Measurements from ENCODE around the gene XRCC6. TPM values are rescaled to one million over a fixed set of nuclear protein-coding genes. Genes with fewer than 3 reads are reported as not detected.

Gene XRCC6
- total and polyA plus RNA-seq, 2 of the 4 experiments (the other 2 are of a cell fraction): 202 to 401 TPM

- peak overlapping the region; percentile 62 for H3K27ac ChIP-seq (ENCODE audit: insufficient read depth, low read length)
- H3K9me3 ChIP-seq (ENCODE audit: control insufficient read depth, insufficient read depth, low read length): no peaks in the 10 kb centered on the region
- H3K27me3 ChIP-seq (ENCODE audit: control insufficient read depth, insufficient read depth, low read length): no peaks in the 10 kb centered on the region
- 0 out of 2 replicates have a peak overlapping the region, but pooled peaks have one; percentile 16 for H3K14ac ChIP-seq (replicated peaks; ENCODE audit: low read depth, low read length)
- no peak overlapping the region for H2BK15ac ChIP-seq (ENCODE audit: low read depth, low read length)
- H4K91ac ChIP-seq (ENCODE audit: insufficient read depth, low read depth, low read length): no peak overlapping the region
- H3K79me1 ChIP-seq (ENCODE audit: low read depth in 1 of 2, low read length in 2 of 2): peaks cover 0 to 31% of the 10 kb centered on the region in 2 experiments; a peak in 2 of 4 replicates
- no peak overlapping the region for H4K5ac ChIP-seq (ENCODE audit: low read depth, low read length)
- ChIA-PET CTCF (interaction anchor here (1.6 kb wide), 1 partner anchor 9 kb away, joined by 5 read pairs; the partner anchor contains the start of gene PMM1), POLR2A (ENCODE audit: unreplicated experiment) (interaction anchor here (0.5 kb wide), 1 partner anchor 480 kb away, joined by 3 read pairs; no protein-coding TSS in a partner anchor)
- H4K8ac ChIP-seq (ENCODE audit: low read depth in 2 of 2, low read length in 2 of 2): peak overlapping the region in 1 of 2 experiments; percentile 58; a peak in 1 of 4 replicates
- intact Hi-C loops (cut with micrococcal nuclease) (no loop called here), in situ Hi-C loops (cut with MboI; ENCODE audit: low sequenced_read_pairs) (no loop called here), dilution Hi-C loops (cut with HindIII; ENCODE audit: low sequenced_read_pairs, unreplicated experiment) (no loop called here)
- no peak overlapping the region for H3K56ac ChIP-seq (ENCODE audit: extremely low read depth, insufficient read depth, low read length)
- peak overlapping the region; percentile 71 for H2AFZ ChIP-seq (replicated peaks; ENCODE audit: low read length, poor library complexity)
- peaks cover 11% of the 10 kb centered on the region for H4K20me1 ChIP-seq (ENCODE audit: insufficient read depth, low read length)
- WGBS, 2 experiments (ENCODE audit: extremely low coverage in 2 of 2, insufficient read length in 1 of 2): no CpG with 5 or more reads among the region's 5 CpGs
- H3K4me2 ChIP-seq (ENCODE audit: low read depth, low read length): no peak overlapping the region
- H2BK20ac ChIP-seq (ENCODE audit: low read depth, low read length): no peak overlapping the region
- H2AK5ac ChIP-seq (ENCODE audit: low read depth, low read length): peak overlapping the region; percentile 52
- peaks cover 14% of the 10 kb centered on the region for H3K4me1 ChIP-seq (ENCODE audit: control insufficient read depth, insufficient read depth, low read length)
- H2AK9ac ChIP-seq (replicated peaks; ENCODE audit: low read depth, low read length, poor library complexity): peak overlapping the region; percentile 18
- H2BK5ac ChIP-seq (ENCODE audit: low read depth, low read length, poor library complexity, severe bottlenecking): peak overlapping the region; percentile 79
- peak; percentile 88 for DNase-seq
- H3K9ac ChIP-seq (ENCODE audit: low read depth, low read length): no peak overlapping the region
- H3K23ac ChIP-seq (ENCODE audit: low read depth, low read length): no peak overlapping the region
- BruUV-seq (replicated peaks): no TSS peak
- peaks cover 24% of the 10 kb centered on the region for H3K36me3 ChIP-seq (ENCODE audit: control insufficient read depth, insufficient read depth, low read length)
- H3K4ac ChIP-seq (ENCODE audit: low read depth, low read length): peak overlapping the region; percentile 62
- H3K4me3 ChIP-seq (ENCODE audit: insufficient read depth, low read depth, low read length): no peak overlapping the region
- TF ChIP-seq POLR2A (IDR thresholded peaks at IDR 0.05; ENCODE audit: low read depth, low read length): no peak
- peak; percentile 51 for TF ChIP-seq FOS (IDR thresholded peaks at IDR 0.05; ENCODE audit: low read depth, low read length)
- no peak for TF ChIP-seq RAD21 (IDR thresholded peaks at IDR 0.05; ENCODE audit: low read length)
- peak; percentile 31; the same call in 1 of the 2 replicates for TF ChIP-seq MAZ (IDR thresholded peaks at IDR 0.05; ENCODE audit: borderline replicate concordance, low read depth, low read length)
- peak; percentile 22; the same call in 1 of the 2 replicates for TF ChIP-seq BHLHE40 (IDR thresholded peaks at IDR 0.05; ENCODE audit: low read depth, low read length)
- no peak for TF ChIP-seq RFX5 (IDR thresholded peaks at IDR 0.05; ENCODE audit: low read depth, low read length)
- no peak for TF ChIP-seq CHD1 (IDR thresholded peaks at IDR 0.05; ENCODE audit: low read depth, low read length)
- TF ChIP-seq CEBPB (IDR thresholded peaks at IDR 0.05; ENCODE audit: low read depth, low read length): peak; percentile 85
- TF ChIP-seq CTCF (conservative IDR thresholded peaks at IDR 0.05; ENCODE audit: low read depth, low read length): peak; percentile 12; the same call in 1 of the 2 replicates
- no peak for TF ChIP-seq NFE2L2 (IDR thresholded peaks at IDR 0.05; ENCODE audit: low read depth, low read length)
- no peak for TF ChIP-seq SMC3 (IDR thresholded peaks at IDR 0.05; ENCODE audit: low read depth, low read length)
- H3K9me1 ChIP-seq (ENCODE audit: insufficient read depth, low read length): no peaks in the 10 kb centered on the region; the same call in 1 of the 2 replicates
- no peak overlapping the region for H2BK120ac ChIP-seq (ENCODE audit: low read depth, low read length)
- no peak overlapping the region for H3K18ac ChIP-seq (ENCODE audit: low read depth, low read length)
- ATAC-seq (ENCODE audit: low read depth): peak; percentile 95
These were observed 23.0 kb upstream of the XRCC6 start for GRCh38 chr22:41598081-41598480.
